H1 (cell line): Measurements from ENCODE around the gene C1orf115. TPM values are rescaled to one million over a fixed set of nuclear protein-coding genes. Genes with fewer than 3 reads are reported as not detected.

Experiments used
- CTCF ChIA-PET: fragments of 300-600 bp; sonication (Branson Sonifier 250); formaldehyde crosslinking; loops from one replicate; lab custom pipeline; 2021; ENCODE audit not compliant: partially characterized antibody; lab: Charles Lee
- POLR2A ChIA-PET: fragments of 300-600 bp; sonication (Branson Sonifier 250); formaldehyde crosslinking; loops from one replicate; lab custom pipeline; 2021; ENCODE audit warnings: inconsistent platforms; ENCODE audit not compliant: partially characterized antibody; lab: Charles Lee
- DNase-seq, 2 experiments: peaks; one replicate each; pipeline versions ENCODE4 v3.0.0 to v3.0.0-alpha.2; 2010 to 2022; ENCODE audit warnings: low spot score in 2 of 2, low read depth in 1 of 2, mixed read lengths in 1 of 2
- FAIRE-seq: peaks from 2 replicates; lab custom pipeline; 2011; peaks lifted over from hg19 to GRCh38; lab: Jason Lieb, UNC
- H2AFZ ChIP-seq: 2 replicates; pipeline ENCODE4 v1.8.1; 2012; ENCODE audit warnings: low read length, inconsistent platforms
- H2AK5ac ChIP-seq: 2 replicates; pipeline ENCODE4 v1.6.1; 2013; ENCODE audit warnings: low read depth, low read length
- H2BK120ac ChIP-seq: replicated peaks from 2 replicates; pipeline ENCODE3; 2013; ENCODE audit warnings: low read depth, low read length, inconsistent platforms
- H2BK12ac ChIP-seq: 2 replicates; pipeline ENCODE4 v1.6.1; 2013; ENCODE audit warnings: low read depth, low read length
- H2BK15ac ChIP-seq: 2 replicates; pipeline ENCODE4 v1.6.1; 2013; ENCODE audit warnings: low read length
- H2BK20ac ChIP-seq: 2 replicates; pipeline ENCODE4 v1.6.1; 2013; ENCODE audit warnings: low read length
- H2BK5ac ChIP-seq: 2 replicates; pipeline ENCODE4 v1.6.1; 2013; ENCODE audit warnings: low read depth, low read length
- H3K14ac ChIP-seq: 2 replicates; pipeline ENCODE4 v1.6.1; 2013; ENCODE audit warnings: inconsistent platforms; ENCODE audit not compliant: insufficient read length
- H3K18ac ChIP-seq: 2 replicates; pipeline ENCODE4 v1.6.1; 2013; ENCODE audit warnings: low read length; ENCODE audit errors: extremely low read depth
- H3K23ac ChIP-seq: 2 replicates; pipeline ENCODE4 v1.6.1; 2013; ENCODE audit warnings: inconsistent platforms; ENCODE audit not compliant: insufficient read length
- H3K23me2 ChIP-seq: 2 replicates; pipeline ENCODE4 v1.6.1; 2013; ENCODE audit warnings: low read depth, low read length
- H3K27ac ChIP-seq: 2 replicates; pipeline ENCODE4 v1.6.1; 2011; ENCODE audit warnings: low read depth, low read length, inconsistent platforms
- H3K27me3 ChIP-seq, 4 experiments: replicated peaks in 1 of 4; 1 replicate in 1 of 4; 2 replicates in 3 of 4; pipeline versions ENCODE4 v1.6.1 to v1.8.1; 2011 to 2013; ENCODE audit warnings: low read length in 3 of 4, mild to moderate bottlenecking in 3 of 4, inconsistent platforms in 2 of 4, mixed read lengths in 2 of 4, moderate library complexity in 1 of 4; ENCODE audit not compliant: control insufficient read depth in 3 of 4, insufficient read depth in 3 of 4; ENCODE audit errors: extremely low read depth in 1 of 4
- H3K36me3 ChIP-seq, 4 experiments: 2 replicates each; pipeline versions ENCODE4 v1.6.1 to v1.8.1; 2011 to 2013; ENCODE audit warnings: mild to moderate bottlenecking in 4 of 4, low read length in 3 of 4, moderate library complexity in 2 of 4, control low read depth in 1 of 4, inconsistent platforms in 1 of 4; ENCODE audit not compliant: insufficient read depth in 4 of 4, control insufficient read depth in 2 of 4
- H3K4ac ChIP-seq: replicated peaks from 2 replicates; pipeline ENCODE3; 2013; ENCODE audit warnings: low read length, low read depth, mixed read lengths, inconsistent platforms; ENCODE audit not compliant: insufficient read length
- H3K4me1 ChIP-seq, 4 experiments: replicated peaks in 1 of 4; 1 replicate in 1 of 4; 2 replicates in 3 of 4; pipeline versions ENCODE4 v1.6.1 to v1.8.1; 2011 to 2013; ENCODE audit warnings: low read length in 3 of 4, inconsistent platforms in 2 of 4, mixed read lengths in 1 of 4; ENCODE audit not compliant: insufficient read depth in 4 of 4, control insufficient read depth in 3 of 4
- H3K4me2 ChIP-seq, 2 experiments: 2 replicates each; pipeline versions ENCODE4 v1.6.1 to v1.8.1; 2011 to 2013; ENCODE audit warnings: low read depth in 2 of 2, low read length in 2 of 2, control low read depth in 1 of 2, inconsistent platforms in 1 of 2, mild to moderate bottlenecking in 1 of 2; ENCODE audit not compliant: insufficient read depth in 1 of 2
- H3K4me3 ChIP-seq, 4 experiments: fragments of 200-600, 300-600 bp in 1 of 4; sonication (generic), shearing (Covaris generic), sonication (Bioruptor Twin) in 1 of 4; 2 replicates each; pipeline versions ENCODE4 v1.5.1 to v1.8.1; 2011 to 2016; ENCODE audit warnings: low read length in 4 of 4, low read depth in 3 of 4, control low read depth in 2 of 4, inconsistent platforms in 2 of 4, mild to moderate bottlenecking in 2 of 4, mixed read lengths in 1 of 4, moderate library complexity in 1 of 4; ENCODE audit not compliant: insufficient read depth in 2 of 4; ENCODE audit errors: extremely low read depth in 1 of 4
- H3K56ac ChIP-seq: replicated peaks from 2 replicates; pipeline ENCODE3; 2013; ENCODE audit warnings: low read depth, mild to moderate bottlenecking, mixed read lengths, low read length, inconsistent platforms; ENCODE audit not compliant: insufficient read length
- H3K79me1 ChIP-seq: 2 replicates; pipeline ENCODE4 v1.6.1; 2013; ENCODE audit warnings: low read depth, low read length, control low read depth
- H3K79me2 ChIP-seq, 2 experiments: 2 replicates each; pipeline versions ENCODE4 v1.6.1 to v1.8.1; 2012 to 2013; ENCODE audit warnings: low read length in 2 of 2, mild to moderate bottlenecking in 2 of 2, inconsistent platforms in 1 of 2; ENCODE audit not compliant: insufficient read depth in 2 of 2, control insufficient read depth in 1 of 2
- H3K9ac ChIP-seq, 4 experiments: replicated peaks in 1 of 4; 1 replicate in 1 of 4; 2 replicates in 3 of 4; pipeline versions ENCODE4 v1.6.1 to v1.8.1; 2011 to 2013; ENCODE audit warnings: low read depth in 3 of 4, low read length in 3 of 4, control low read depth in 2 of 4, mild to moderate bottlenecking in 2 of 4, moderate library complexity in 2 of 4, inconsistent platforms in 1 of 4; ENCODE audit errors: extremely low read depth in 1 of 4
- H3K9me3 ChIP-seq, 2 experiments: 2 replicates each; pipeline versions ENCODE4 v1.6.1 to v1.8.1; 2012 to 2013; ENCODE audit warnings: mild to moderate bottlenecking in 2 of 2, moderate library complexity in 2 of 2, control low read depth in 1 of 2, inconsistent platforms in 1 of 2, low read depth in 1 of 2, low read length in 1 of 2, mixed read lengths in 1 of 2; ENCODE audit not compliant: insufficient read depth in 2 of 2
- H4K20me1 ChIP-seq, 2 experiments: replicated peaks in 1 of 2; 2 replicates each; pipeline versions ENCODE3 to v1.8.1; 2011 to 2013; ENCODE audit warnings: inconsistent platforms in 2 of 2, low read length in 2 of 2, mild to moderate bottlenecking in 1 of 2; ENCODE audit not compliant: insufficient read depth in 2 of 2, control insufficient read depth in 1 of 2
- H4K5ac ChIP-seq: 2 replicates; pipeline ENCODE4 v1.6.1; 2013; ENCODE audit warnings: low read length, low read depth, mixed read lengths, inconsistent platforms; ENCODE audit not compliant: insufficient read length
- H4K8ac ChIP-seq: 2 replicates; pipeline ENCODE4 v1.8.0; 2013; ENCODE audit warnings: mild to moderate bottlenecking, moderate library complexity, low read length, inconsistent platforms; ENCODE audit not compliant: insufficient read depth; ENCODE audit errors: extremely low read depth
- H4K91ac ChIP-seq: replicated peaks from 2 replicates; pipeline ENCODE3; 2013; ENCODE audit warnings: low read length, mixed read lengths, inconsistent platforms; ENCODE audit not compliant: insufficient read length
- BACH1 ChIP-seq: IDR thresholded peaks from 2 replicates; pipeline ENCODE4 v1.6.1; 2012; ENCODE audit warnings: low read length, improper control_type of control experiment
- BRCA1 ChIP-seq: IDR thresholded peaks from 2 replicates; pipeline ENCODE4 v1.6.1; 2012; ENCODE audit warnings: low read depth, low read length, improper control_type of control experiment
- CBX5 ChIP-seq: fragments of 300-800, 300-1000 bp; sonication (generic); IDR thresholded peaks from 2 replicates; pipeline ENCODE4 v1.7.1; 2016; ENCODE audit warnings: antibody characterized with exemption, low read length, low read depth
- EZH2 ChIP-seq: fragments of 200-600 bp; sonication (generic); IDR thresholded peaks from 2 replicates; pipeline ENCODE4 v1.7.1; 2012; ENCODE audit warnings: low read depth, mild to moderate bottlenecking, moderate library complexity, low read length, inconsistent platforms; ENCODE audit not compliant: severe bottlenecking
- FOSL1 ChIP-seq: IDR thresholded peaks from 2 replicates; pipeline ENCODE4 v1.6.1; 2011; ENCODE audit warnings: mild to moderate bottlenecking, low read depth, low read length, moderate library complexity; ENCODE audit not compliant: insufficient read depth
- KDM4A ChIP-seq: IDR thresholded peaks from one replicate; pipeline ENCODE4 v1.7.1; 2012; ENCODE audit warnings: low read depth, mild to moderate bottlenecking, moderate library complexity, low read length, inconsistent platforms; ENCODE audit not compliant: severe bottlenecking
- POU5F1 ChIP-seq: IDR thresholded peaks from 2 replicates; pipeline ENCODE4 v1.6.1; 2011; ENCODE audit warnings: low read depth, mild to moderate bottlenecking, low read length, moderate library complexity
- SAP30 ChIP-seq: fragments of 300-600 bp; sonication (generic); IDR thresholded peaks from 2 replicates; pipeline ENCODE4 v1.7.1; 2012; ENCODE audit warnings: low read length, moderate library complexity, mild to moderate bottlenecking, inconsistent platforms; ENCODE audit not compliant: insufficient read depth, insufficient replicate concordance
- SUZ12 ChIP-seq: fragments of 200-600 bp; sonication (generic); IDR thresholded peaks from 2 replicates; pipeline ENCODE4 v1.6.1; 2012; ENCODE audit warnings: mild to moderate bottlenecking, inconsistent platforms, low read length, moderate library complexity, mixed read lengths
- TAF1 ChIP-seq: IDR thresholded peaks from 2 replicates; pipeline ENCODE4 v1.6.1; 2011; ENCODE audit warnings: mild to moderate bottlenecking, low read depth, low read length
- TAF7 ChIP-seq: optimal IDR thresholded peaks from 2 replicates; pipeline ENCODE3; 2011; ENCODE audit warnings: low read depth, mild to moderate bottlenecking, inconsistent platforms, low read length, moderate library complexity, borderline replicate concordance
- WGBS, 2 experiments: shearing (Covaris generic) in 1 of 2; methylation state at CpG; one replicate each; pipeline versions ENCODE4 v1.1.6 to v1.1.7; 2013 to 2015; ENCODE audit warnings: low lambda C conversion rate in 2 of 2, mixed read lengths in 2 of 2, inconsistent platforms in 1 of 2, low coverage in 1 of 2, missing lambda C conversion rate in 1 of 2; ENCODE audit not compliant: insufficient replicate concordance in 2 of 2, insufficient coverage in 1 of 2, insufficient read length in 1 of 2; ENCODE audit errors: extremely low coverage in 1 of 2, missing lambda C conversion rate in 1 of 2; 5-methylcytosine and 5-hydroxymethylcytosine counted together
- polyA plus RNA-seq, 7 experiments: library from polyadenylated mRNA; depleted of rRNA in 3 of 7; stranded (reverse) in 5 of 7; unstranded in 2 of 7; fragments of >200 nt in 5 of 7; fragments of 200-250 nt in 2 of 7; gene quantifications; 1 replicate in 5 of 7; 2 replicates in 1 of 7; 4 replicates in 1 of 7; pipeline versions ENCODE4 v1.2.1 to v1.2.3, GENCODE V29; 2011 to 2013; ENCODE audit warnings: missing spikeins in 2 of 7, mixed read lengths in 2 of 7
- total RNA-seq: library from RNA; stranded (reverse); fragmentation: NEBNext Ultra II Directional; extraction: Animal tissue kit (Norgen Biotek cat#: 25700); gene quantifications from 2 replicates; pipeline ENCODE4 v1.2.1, GENCODE V29; 2021
- TF ChIP-seq, protein P1 (sequence below): IDR thresholded peaks from 2 replicates; pipeline ENCODE4 v1.6.1; 2011; ENCODE audit warnings: low read depth, mild to moderate bottlenecking, low read length; ENCODE audit not compliant: insufficient read depth

C1orf115 gene
- total and polyA plus RNA-seq, 2 of the 8 experiments (the other 6 are each of a cell fraction or from before 2014, with no cell fraction given) = 3.5 to 5.6 TPM

DNA sequence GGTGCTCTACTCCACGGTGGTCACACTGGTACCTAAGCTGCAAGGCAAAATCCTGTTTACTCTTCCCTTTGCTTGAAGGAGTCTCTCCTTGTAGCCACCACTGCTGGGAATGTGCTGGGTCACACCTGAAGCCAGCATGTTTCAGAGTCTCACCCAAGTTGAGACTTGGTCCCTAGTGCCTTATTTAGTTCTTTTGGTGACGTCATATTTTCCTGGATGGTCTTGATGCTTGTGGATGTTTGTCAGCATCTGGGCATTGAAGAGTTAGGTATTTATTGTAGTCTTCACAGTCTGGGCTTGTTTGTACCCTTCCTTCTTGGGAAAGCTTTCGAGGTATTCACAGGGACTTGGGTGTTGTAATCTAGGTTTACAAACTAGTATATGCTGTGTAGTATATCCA is 52.4 kb downstream of the C1orf115 start:
- no peak overlapping the region for H2BK15ac ChIP-seq
- no peak overlapping the region for H3K18ac ChIP-seq
- H2BK5ac ChIP-seq = no peak overlapping the region
- no peak overlapping the region for H3K56ac ChIP-seq
- no peaks in the 10 kb centered on the region for H3K79me2 ChIP-seq
- WGBS, 2 experiments = 97% methylated on average over 3 of the region's 3 CpGs; no CpG with 5 or more reads in 1 of the 2 experiments
- no peak overlapping the region for H2BK20ac ChIP-seq
- no peak overlapping the region for H3K14ac ChIP-seq
- FAIRE-seq (no peak), DNase-seq (no peak)
- no peak overlapping the region for H3K4me3 ChIP-seq
- no peak overlapping the region for H3K23ac ChIP-seq
- no peak overlapping the region for H3K27ac ChIP-seq
- ChIA-PET POLR2A (interaction anchor here (0.7 to 1.3 kb wide), 2 partner anchors 9 to 44 kb away, joined by 3 to 4 read pairs; partner anchors contain the start of gene MTARC1), CTCF (interaction anchor here (1.1 to 2.5 kb wide), 5 partner anchors 9 to 61 kb away, joined by 3 to 9 read pairs (median 7); no protein-coding TSS in a partner anchor)
- H3K9ac ChIP-seq = no peak overlapping the region
- TF ChIP-seq SUZ12 = no peak
- TF ChIP-seq, protein P1, sequence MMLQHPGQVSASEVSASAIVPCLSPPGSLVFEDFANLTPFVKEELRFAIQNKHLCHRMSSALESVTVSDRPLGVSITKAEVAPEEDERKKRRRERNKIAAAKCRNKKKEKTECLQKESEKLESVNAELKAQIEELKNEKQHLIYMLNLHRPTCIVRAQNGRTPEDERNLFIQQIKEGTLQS = no peak
- no peak for TF ChIP-seq FOSL1
- TF ChIP-seq SAP30 = no peak
- TF ChIP-seq KDM4A = no peak
- no peak for TF ChIP-seq BRCA1
- no peak for TF ChIP-seq EZH2
- TF ChIP-seq TAF1 = no peak
- no peak for TF ChIP-seq BACH1
- TF ChIP-seq TAF7 = no peak
- TF ChIP-seq CBX5 = no peak
- no peak for TF ChIP-seq POU5F1
- no peak overlapping the region for H2AFZ ChIP-seq
- H3K36me3 ChIP-seq = no peaks in the 10 kb centered on the region
- no peaks in the 10 kb centered on the region for H3K79me1 ChIP-seq
- H3K23me2 ChIP-seq = peaks cover under 1% of the 10 kb centered on the region; the same call in 1 of the 2 replicates
- no peak overlapping the region for H2BK12ac ChIP-seq
- H3K4ac ChIP-seq = no peak overlapping the region
- no peak overlapping the region for H3K4me2 ChIP-seq
- no peak overlapping the region for H4K5ac ChIP-seq
- no peak overlapping the region for H2AK5ac ChIP-seq
- H3K27me3 ChIP-seq = peaks cover 0 to 16% (median 5%) of the 10 kb centered on the region in 4 experiments; a peak in 5 of 7 replicates
- H3K4me1 ChIP-seq = peaks cover 0 to 3% (median 0%) of the 10 kb centered on the region in 4 experiments; a peak in 1 of 7 replicates
- H3K9me3 ChIP-seq = no peaks in the 10 kb centered on the region
- H4K20me1 ChIP-seq = no peaks in the 10 kb centered on the region
- H2BK120ac ChIP-seq = no peak overlapping the region
- H4K8ac ChIP-seq = no peak overlapping the region
- no peak overlapping the region for H4K91ac ChIP-seq
